HCT116 (cell line): ENCODE measurements around the gene WNK2. TPM values are rescaled to one million over a fixed set of nuclear protein-coding genes. Genes with fewer than 3 reads are reported as not detected.
A peak's percentile ranks its signal among the peaks of the same experiment; 100 is the strongest.

ENCODE experiments used
- ATAC-seq: fragments of 200-7000 bp; cut with Tn5 transposase; 2 replicates; pipeline ENCODE4 v1.9.1; 2020; ENCODE audit warnings: mild to moderate bottlenecking, moderate library complexity
- BruUV-seq: library from RNA; stranded (reverse); fragments of 400-500 nt; replicated peaks from 2 replicates; lab custom pipeline; 2021; lab: Mats Ljungman, UMichigan
- CTCF ChIA-PET: fragments of 300-600 bp; sonication (Branson Sonifier 250); formaldehyde crosslinking; loops from one replicate; lab custom pipeline; 2021; ENCODE audit warnings: antibody characterized with exemption; lab: Charles Lee
- POLR2A ChIA-PET: fragments of 300-600, 350-600 bp; sonication (Branson Sonifier 250); formaldehyde crosslinking; loops from one replicate; lab custom pipeline; 2021; ENCODE audit warnings: antibody characterized with exemption; lab: Charles Lee
- RAD21 ChIA-PET, 2 experiments: fragments of 300-600 bp; sonication (Branson Sonifier 250); formaldehyde crosslinking; loops; one replicate each; lab custom pipeline; 2023; ENCODE audit warnings: low total read pairs in 2 of 2; ENCODE audit not compliant: uncharacterized antibody in 2 of 2, unreplicated experiment in 2 of 2, low non-redundant PET in 1 of 2; lab: Charles Lee
- DNase-seq: peaks from one replicate; pipeline ENCODE4 v3.0.0-alpha.2; 2010; ENCODE audit warnings: low read depth, low spot score
- H2AFZ ChIP-seq: fragments of 200-600 bp; shearing (Covaris generic), sonication (generic); 2 replicates; pipeline ENCODE4 v1.6.1; 2017; ENCODE audit warnings: low read depth, mixed run types, mixed read lengths, antibody characterized with exemption, low read length; ENCODE audit not compliant: poor library complexity, severe bottlenecking
- H3K27ac ChIP-seq: 2 replicates; pipeline ENCODE4 v1.5.1; 2012; ENCODE audit warnings: low read depth, low read length
- H3K27me3 ChIP-seq: fragments of 200-600 bp; sonication (generic); 2 replicates; pipeline ENCODE4 v1.6.1; 2016; ENCODE audit warnings: mixed run types, low read length, mixed read lengths; ENCODE audit not compliant: insufficient read depth
- H3K36me3 ChIP-seq, 2 experiments: fragments of 200-500 bp in 1 of 2; fragments of 200-600 bp in 1 of 2; sonication (Bioruptor generic) in 1 of 2; sonication (generic) in 1 of 2; 2 replicates each; pipeline versions ENCODE4 v1.5.1 to v1.6.1; 2014 to 2016; ENCODE audit warnings: low read length in 2 of 2, inconsistent platforms in 1 of 2, mixed read lengths in 1 of 2, mixed run types in 1 of 2; ENCODE audit not compliant: insufficient read depth in 2 of 2, control insufficient read depth in 1 of 2
- H3K4me1 ChIP-seq, 2 experiments: fragments of 200-600 bp in 1 of 2; sonication (generic) in 1 of 2; 2 replicates each; pipeline versions ENCODE4 v1.5.1 to v1.6.1; 2012 to 2017; ENCODE audit warnings: low read length in 2 of 2, inconsistent platforms in 1 of 2, mild to moderate bottlenecking in 1 of 2, mixed read lengths in 1 of 2, mixed run types in 1 of 2, moderate library complexity in 1 of 2; ENCODE audit not compliant: insufficient read depth in 2 of 2, control insufficient read depth in 1 of 2
- H3K4me2 ChIP-seq: fragments of 200-600 bp; sonication (generic); 2 replicates; pipeline ENCODE4 v1.6.1; 2017; ENCODE audit warnings: mixed run types, low read length, mixed read lengths
- H3K4me3 ChIP-seq, 2 experiments: fragments of 200-600 bp in 1 of 2; sonication (generic) in 1 of 2; replicated peaks in 1 of 2; 2 replicates each; pipeline ENCODE4 v1.5.1; 2011 to 2016; ENCODE audit warnings: low read length in 2 of 2, control low read depth in 1 of 2, low read depth in 1 of 2, mild to moderate bottlenecking in 1 of 2, mixed read lengths in 1 of 2, mixed run types in 1 of 2
- H3K79me2 ChIP-seq: fragments of 200-600 bp; sonication (generic); 2 replicates; pipeline ENCODE4 v1.6.1; 2017; ENCODE audit warnings: mild to moderate bottlenecking, mixed run types, low read length, moderate library complexity, mixed read lengths; ENCODE audit not compliant: insufficient read depth
- H3K9ac ChIP-seq: fragments of 200-600 bp; sonication (generic); 2 replicates; pipeline ENCODE4 v1.6.1; 2016; ENCODE audit warnings: low read length, mixed read lengths
- H3K9me2 ChIP-seq: fragments of 200-600 bp; sonication (generic), shearing (Covaris generic); 2 replicates; pipeline ENCODE4 v1.6.1; 2017; ENCODE audit warnings: mixed run types, mild to moderate bottlenecking, moderate library complexity; ENCODE audit not compliant: insufficient read depth
- H3K9me3 ChIP-seq, 2 experiments: fragments of 200-500 bp in 1 of 2; fragments of 200-600 bp in 1 of 2; sonication (Bioruptor generic) in 1 of 2; sonication (generic) in 1 of 2; 2 replicates each; pipeline ENCODE4 v1.6.1; 2014 to 2017; ENCODE audit warnings: low read length in 2 of 2, mixed read lengths in 2 of 2, inconsistent platforms in 1 of 2, low read depth in 1 of 2, mild to moderate bottlenecking in 1 of 2, mixed run types in 1 of 2, moderate library complexity in 1 of 2; ENCODE audit not compliant: control insufficient read depth in 1 of 2, insufficient read depth in 1 of 2
- H4K20me1 ChIP-seq: fragments of 200-600 bp; sonication (generic), shearing (Covaris generic); 2 replicates; pipeline ENCODE4 v1.6.1; 2017; ENCODE audit warnings: mixed run types, mild to moderate bottlenecking, moderate library complexity; ENCODE audit not compliant: insufficient read depth
- ATF3 ChIP-seq: IDR thresholded peaks from 2 replicates; pipeline ENCODE4 v1.6.1; 2012
- CBX3 ChIP-seq: IDR thresholded peaks from 2 replicates; pipeline ENCODE4 v1.6.1; 2012; ENCODE audit warnings: low read depth
- EGR1 ChIP-seq: IDR thresholded peaks from 2 replicates; pipeline ENCODE4 v1.6.1; 2012; ENCODE audit warnings: low read depth
- EZH2phosphoT487 ChIP-seq: fragments of 200-600 bp; IDR thresholded peaks from 2 replicates; pipeline ENCODE4 v1.6.1; 2018; ENCODE audit warnings: antibody characterized with exemption, borderline replicate concordance
- FOSL1 ChIP-seq: IDR thresholded peaks from 2 replicates; pipeline ENCODE4 v1.6.1; 2012; ENCODE audit warnings: low read depth
- POLR2AphosphoS5 ChIP-seq: IDR thresholded peaks from 2 replicates; pipeline ENCODE4 v1.6.1; 2011; ENCODE audit warnings: mild to moderate bottlenecking, low read depth, low read length, moderate library complexity
- SIN3A ChIP-seq: IDR thresholded peaks from 2 replicates; pipeline ENCODE4 v1.6.1; 2012; ENCODE audit warnings: low read depth
- SP1 ChIP-seq: IDR thresholded peaks from 2 replicates; pipeline ENCODE4 v1.6.1; 2012; ENCODE audit warnings: low read depth
- TCF7L2 ChIP-seq: IDR thresholded peaks from 2 replicates; pipeline ENCODE4 v1.7.0; 2011; ENCODE audit warnings: borderline replicate concordance, inconsistent platforms; ENCODE audit not compliant: insufficient read depth, insufficient read length; ENCODE audit errors: extremely low read depth
- intact Hi-C: fragments of 100-400 bp; cut with micrococcal nuclease; formaldehyde crosslinking; loops from 2 replicates; pipeline ENCODE4 v1.10.0; 2022
- total RNA-seq: library from RNA; stranded (reverse); gene quantifications from one replicate; pipeline ENCODE4 v1.2.1, GENCODE V29; 2021; ENCODE audit not compliant: unreplicated experiment
- TF ChIP-seq, protein P1 (sequence below): IDR thresholded peaks from 2 replicates; pipeline ENCODE4 v1.6.1; 2012; ENCODE audit warnings: low read depth
- TF ChIP-seq, protein P2 (sequence below), 3 experiments: fragments of 200-600 bp in 1 of 3; sonication (generic) in 1 of 3; IDR thresholded peaks in 2 of 3; conservative IDR thresholded peaks in 1 of 3; 2 replicates each; pipeline ENCODE4 v1.5.1; 2012 to 2017; ENCODE audit warnings: low read depth in 2 of 3, low read length in 2 of 3, antibody characterized with exemption in 1 of 3, borderline replicate concordance in 1 of 3, control low read depth in 1 of 3, mild to moderate bottlenecking in 1 of 3, mixed read lengths in 1 of 3, mixed run types in 1 of 3, moderate library complexity in 1 of 3; ENCODE audit not compliant: insufficient read depth in 1 of 3

The WNK2 gene
- total RNA-seq, 1 experiment from 2014 or later, result 24.4 TPM

- no peaks in the 10 kb centered on the region for H3K4me1 ChIP-seq
- no peaks in the 10 kb centered on the region for H3K79me2 ChIP-seq
- no peak for TF ChIP-seq CBX3
- no peak for DNase-seq
- no TSS peak for BruUV-seq
- H3K27ac ChIP-seq, result no peak overlapping the region
- no peak overlapping the region for H3K4me3 ChIP-seq
- peak; percentile 31; the same call in 1 of the 2 replicates for ATAC-seq
- no peaks in the 10 kb centered on the region for H3K9me2 ChIP-seq
- CTCF ChIA-PET, result interaction anchor here (1.0 kb wide), 1 partner anchor 12 kb away, joined by 3 read pairs; no protein-coding TSS in a partner anchor
- H2AFZ ChIP-seq, result no peak overlapping the region
- intact Hi-C loops, result no loop called here
- no peak overlapping the region for H3K4me2 ChIP-seq
- no peak overlapping the region for H3K9ac ChIP-seq
- H4K20me1 ChIP-seq, result no peaks in the 10 kb centered on the region
- RAD21 ChIA-PET, result no interaction called here
- POLR2A ChIA-PET, result no interaction called here
- no peaks in the 10 kb centered on the region for H3K36me3 ChIP-seq
- no peaks in the 10 kb centered on the region for H3K27me3 ChIP-seq
- no peaks in the 10 kb centered on the region for H3K9me3 ChIP-seq
Observed at GRCh38 chr9:93290495-93291434, 106.8 kb downstream of the WNK2 start.

GRCh38 chr9:93291536-93292287 is 107.8 kb downstream of the WNK2 start:
- Histone ChIP-seq H3K27ac (no peak overlapping the region), H3K4me1 (no peaks in the 10 kb centered on the region), H3K9me2 (no peaks in the 10 kb centered on the region), H3K9me3 (no peaks in the 10 kb centered on the region), H3K27me3 (no peaks in the 10 kb centered on the region), H3K36me3 (no peaks in the 10 kb centered on the region), H3K4me3 (no peak overlapping the region), H2AFZ (no peak overlapping the region), H3K79me2 (no peaks in the 10 kb centered on the region), H4K20me1 (no peaks in the 10 kb centered on the region), H3K4me2 (no peak overlapping the region), H3K9ac (no peak overlapping the region)
- intact Hi-C loops, result no loop called here
- ChIA-PET RAD21 (no interaction called here), POLR2A (no interaction called here), CTCF (no interaction called here)
- DNase-seq (no peak), ATAC-seq (no peak)
- TF ChIP-seq EZH2phosphoT487 (no peak), TCF7L2 (no peak), ATF3 (no peak), FOSL1 (no peak), EGR1 (no peak), POLR2AphosphoS5 (no peak), CBX3 (no peak), SIN3A (no peak), SP1 (no peak)
- TF ChIP-seq, protein P1, sequence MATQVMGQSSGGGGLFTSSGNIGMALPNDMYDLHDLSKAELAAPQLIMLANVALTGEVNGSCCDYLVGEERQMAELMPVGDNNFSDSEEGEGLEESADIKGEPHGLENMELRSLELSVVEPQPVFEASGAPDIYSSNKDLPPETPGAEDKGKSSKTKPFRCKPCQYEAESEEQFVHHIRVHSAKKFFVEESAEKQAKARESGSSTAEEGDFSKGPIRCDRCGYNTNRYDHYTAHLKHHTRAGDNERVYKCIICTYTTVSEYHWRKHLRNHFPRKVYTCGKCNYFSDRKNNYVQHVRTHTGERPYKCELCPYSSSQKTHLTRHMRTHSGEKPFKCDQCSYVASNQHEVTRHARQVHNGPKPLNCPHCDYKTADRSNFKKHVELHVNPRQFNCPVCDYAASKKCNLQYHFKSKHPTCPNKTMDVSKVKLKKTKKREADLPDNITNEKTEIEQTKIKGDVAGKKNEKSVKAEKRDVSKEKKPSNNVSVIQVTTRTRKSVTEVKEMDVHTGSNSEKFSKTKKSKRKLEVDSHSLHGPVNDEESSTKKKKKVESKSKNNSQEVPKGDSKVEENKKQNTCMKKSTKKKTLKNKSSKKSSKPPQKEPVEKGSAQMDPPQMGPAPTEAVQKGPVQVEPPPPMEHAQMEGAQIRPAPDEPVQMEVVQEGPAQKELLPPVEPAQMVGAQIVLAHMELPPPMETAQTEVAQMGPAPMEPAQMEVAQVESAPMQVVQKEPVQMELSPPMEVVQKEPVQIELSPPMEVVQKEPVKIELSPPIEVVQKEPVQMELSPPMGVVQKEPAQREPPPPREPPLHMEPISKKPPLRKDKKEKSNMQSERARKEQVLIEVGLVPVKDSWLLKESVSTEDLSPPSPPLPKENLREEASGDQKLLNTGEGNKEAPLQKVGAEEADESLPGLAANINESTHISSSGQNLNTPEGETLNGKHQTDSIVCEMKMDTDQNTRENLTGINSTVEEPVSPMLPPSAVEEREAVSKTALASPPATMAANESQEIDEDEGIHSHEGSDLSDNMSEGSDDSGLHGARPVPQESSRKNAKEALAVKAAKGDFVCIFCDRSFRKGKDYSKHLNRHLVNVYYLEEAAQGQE, result no peak
- TF ChIP-seq, protein P2, sequence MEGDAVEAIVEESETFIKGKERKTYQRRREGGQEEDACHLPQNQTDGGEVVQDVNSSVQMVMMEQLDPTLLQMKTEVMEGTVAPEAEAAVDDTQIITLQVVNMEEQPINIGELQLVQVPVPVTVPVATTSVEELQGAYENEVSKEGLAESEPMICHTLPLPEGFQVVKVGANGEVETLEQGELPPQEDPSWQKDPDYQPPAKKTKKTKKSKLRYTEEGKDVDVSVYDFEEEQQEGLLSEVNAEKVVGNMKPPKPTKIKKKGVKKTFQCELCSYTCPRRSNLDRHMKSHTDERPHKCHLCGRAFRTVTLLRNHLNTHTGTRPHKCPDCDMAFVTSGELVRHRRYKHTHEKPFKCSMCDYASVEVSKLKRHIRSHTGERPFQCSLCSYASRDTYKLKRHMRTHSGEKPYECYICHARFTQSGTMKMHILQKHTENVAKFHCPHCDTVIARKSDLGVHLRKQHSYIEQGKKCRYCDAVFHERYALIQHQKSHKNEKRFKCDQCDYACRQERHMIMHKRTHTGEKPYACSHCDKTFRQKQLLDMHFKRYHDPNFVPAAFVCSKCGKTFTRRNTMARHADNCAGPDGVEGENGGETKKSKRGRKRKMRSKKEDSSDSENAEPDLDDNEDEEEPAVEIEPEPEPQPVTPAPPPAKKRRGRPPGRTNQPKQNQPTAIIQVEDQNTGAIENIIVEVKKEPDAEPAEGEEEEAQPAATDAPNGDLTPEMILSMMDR (IDR thresholded peaks at IDR 0.05 in 2 of 3, conservative IDR thresholded peaks at IDR 0.05 in 1 of 3; ENCODE audit: borderline replicate concordance in 1 of 3, insufficient read depth in 1 of 3, low read depth in 2 of 3, low read length in 2 of 3), result no peak
- BruUV-seq, result no TSS peak
